Mesothelial cell of epicardium (in vitro differentiated cells): ENCODE measurements around the gene SMPDL3A. TPM values are rescaled to one million over a fixed set of nuclear protein-coding genes. Genes with fewer than 3 reads are reported as not detected.

Source experiments
- DNase-seq, 2 experiments: peaks; one replicate each; pipeline ENCODE4 v3.0.0; 2021; ENCODE audit warnings: low spot score in 2 of 2; ENCODE audit not compliant: unreplicated experiment in 2 of 2
- H3K27ac Mint-ChIP-seq: 2 replicates; pipeline ENCODE4 v1.8.0; 2021; ENCODE audit warnings: mixed read lengths
- H3K27me3 Mint-ChIP-seq: 2 replicates; pipeline ENCODE4 v1.8.0; 2021; ENCODE audit warnings: low read depth, mixed read lengths
- H3K36me3 Mint-ChIP-seq: 2 replicates; pipeline ENCODE4 v1.8.0; 2021; ENCODE audit warnings: mixed read lengths
- H3K4me1 Mint-ChIP-seq: 2 replicates; pipeline ENCODE4 v1.8.0; 2021; ENCODE audit warnings: mixed read lengths
- H3K4me3 Mint-ChIP-seq: 2 replicates; pipeline ENCODE4 v1.8.0; 2021; ENCODE audit warnings: mild to moderate bottlenecking, moderate library complexity, mixed read lengths
- H3K9me3 Mint-ChIP-seq: 2 replicates; pipeline ENCODE4 v1.8.0; 2021; ENCODE audit warnings: mixed read lengths
- CTCF ChIP-seq: fragments of 200-600 bp; sonication (generic); IDR thresholded peaks from one replicate; pipeline ENCODE4 v1.5.0; 2021; ENCODE audit warnings: antibody characterized with exemption; ENCODE audit not compliant: unreplicated experiment
- total RNA-seq: library from RNA; stranded (reverse); gene quantifications from 3 replicates; pipeline ENCODE4 v1.2.1, GENCODE V29; 2021

SMPDL3A gene
- total RNA-seq, 1 donor from 2014 or later, result 58.9 TPM

GRCh38 chr6:122808121-122808885, 19.2 kb downstream of the SMPDL3A start:
- TF ChIP-seq CTCF, result no peak
- Mint-ChIP-seq H3K27me3 (no peaks in the 10 kb centered on the region), H3K9me3 (peaks cover 8% of the 10 kb centered on the region), H3K4me1 (peaks cover 19% of the 10 kb centered on the region), H3K27ac (peak overlapping the region; percentile 17), H3K36me3 (peaks cover 37% of the 10 kb centered on the region), H3K4me3 (no peak overlapping the region)
- no peak for DNase-seq

- Mint-ChIP-seq H3K4me1 (peaks cover 18% of the 10 kb centered on the region), H3K27me3 (no peaks in the 10 kb centered on the region), H3K36me3 (peaks cover 35% of the 10 kb centered on the region), H3K4me3 (no peak overlapping the region), H3K27ac (peak overlapping the region; percentile 17), H3K9me3 (peaks cover 8% of the 10 kb centered on the region)
- DNase-seq, result no peak
- TF ChIP-seq CTCF, result no peak
Measured at GRCh38 chr6:122809001-122809400, 19.9 kb downstream of the SMPDL3A start.

DNA sequence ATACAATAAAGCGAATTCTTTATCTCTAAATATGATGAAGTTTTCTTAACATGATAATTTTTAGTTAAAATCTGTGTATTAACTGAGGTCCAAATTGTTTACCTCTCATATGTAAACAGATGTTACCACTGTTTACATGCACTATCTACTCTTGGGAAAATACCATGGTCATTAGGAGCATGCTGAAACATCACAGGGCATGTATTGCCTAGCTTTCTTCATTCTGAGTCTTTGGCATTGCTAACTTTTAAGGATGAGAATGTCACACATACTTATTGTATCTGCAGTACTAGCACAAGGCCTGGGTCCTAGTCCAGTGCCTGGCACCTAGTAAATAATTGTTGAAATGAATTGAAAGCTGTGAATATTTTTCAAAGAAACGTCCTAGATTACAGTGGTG, 20.6 kb downstream of the SMPDL3A start:
- H3K27me3 Mint-ChIP-seq, result no peaks in the 10 kb centered on the region
- no peak overlapping the region for H3K27ac Mint-ChIP-seq
- H3K36me3 Mint-ChIP-seq, result peaks cover 34% of the 10 kb centered on the region
- DNase-seq, result no peak
- H3K9me3 Mint-ChIP-seq, result peaks cover 12% of the 10 kb centered on the region
- peaks cover 18% of the 10 kb centered on the region for H3K4me1 Mint-ChIP-seq
- no peak overlapping the region for H3K4me3 Mint-ChIP-seq
- TF ChIP-seq CTCF, result no peak

GRCh38 chr6:122810189-122810588, 21.1 kb downstream of the SMPDL3A start:
- peaks cover 13% of the 10 kb centered on the region for H3K4me1 Mint-ChIP-seq
- peaks cover 14% of the 10 kb centered on the region for H3K9me3 Mint-ChIP-seq
- H3K27ac Mint-ChIP-seq, result no peak overlapping the region
- H3K27me3 Mint-ChIP-seq, result no peaks in the 10 kb centered on the region
- peaks cover 29% of the 10 kb centered on the region for H3K36me3 Mint-ChIP-seq
- no peak for DNase-seq
- TF ChIP-seq CTCF, result no peak
- H3K4me3 Mint-ChIP-seq, result no peak overlapping the region

DNA sequence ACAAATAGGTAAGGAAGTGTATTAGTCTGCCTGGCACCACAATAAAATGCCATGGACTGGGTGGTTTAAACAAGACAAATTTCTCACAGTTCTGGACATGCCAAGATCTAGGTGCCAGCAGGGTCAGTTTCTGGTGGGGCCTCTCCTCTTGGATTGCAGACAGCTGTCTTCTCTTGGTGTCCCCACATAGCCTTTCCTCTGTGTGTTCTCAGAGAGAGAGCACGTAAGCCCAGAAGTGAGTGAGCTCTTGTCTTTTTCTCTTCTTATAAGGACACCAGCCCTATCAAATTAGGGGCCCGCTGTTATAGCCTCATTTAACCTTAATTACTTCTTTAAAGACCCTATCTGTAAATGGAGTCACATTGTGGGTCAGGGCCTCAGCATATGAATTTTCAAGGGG, 28.3 kb downstream of the SMPDL3A start:
- H3K4me1 Mint-ChIP-seq, result peaks cover 21% of the 10 kb centered on the region
- no peak for TF ChIP-seq CTCF
- H3K36me3 Mint-ChIP-seq, result no peaks in the 10 kb centered on the region
- H3K27ac Mint-ChIP-seq, result no peak overlapping the region
- H3K4me3 Mint-ChIP-seq, result no peak overlapping the region
- no peak for DNase-seq
- no peaks in the 10 kb centered on the region for H3K27me3 Mint-ChIP-seq
- H3K9me3 Mint-ChIP-seq, result peaks cover 6% of the 10 kb centered on the region

GRCh38 chr6:122817766-122818165, 28.7 kb downstream of the SMPDL3A start:
- no peak overlapping the region for H3K27ac Mint-ChIP-seq
- peaks cover 6% of the 10 kb centered on the region for H3K9me3 Mint-ChIP-seq
- no peaks in the 10 kb centered on the region for H3K36me3 Mint-ChIP-seq
- peaks cover 21% of the 10 kb centered on the region for H3K4me1 Mint-ChIP-seq
- no peaks in the 10 kb centered on the region for H3K27me3 Mint-ChIP-seq
- TF ChIP-seq CTCF, result no peak
- no peak for DNase-seq
- no peak overlapping the region for H3K4me3 Mint-ChIP-seq
